NCI-H187 (cell line): ENCODE data around the gene ELP4.

Experiments used
- DNase-seq, 2 experiments: peaks; one replicate each; lab custom pipeline; 2025; lab: John Stamatoyannopoulos, UW

The ELP4 gene

DNA sequence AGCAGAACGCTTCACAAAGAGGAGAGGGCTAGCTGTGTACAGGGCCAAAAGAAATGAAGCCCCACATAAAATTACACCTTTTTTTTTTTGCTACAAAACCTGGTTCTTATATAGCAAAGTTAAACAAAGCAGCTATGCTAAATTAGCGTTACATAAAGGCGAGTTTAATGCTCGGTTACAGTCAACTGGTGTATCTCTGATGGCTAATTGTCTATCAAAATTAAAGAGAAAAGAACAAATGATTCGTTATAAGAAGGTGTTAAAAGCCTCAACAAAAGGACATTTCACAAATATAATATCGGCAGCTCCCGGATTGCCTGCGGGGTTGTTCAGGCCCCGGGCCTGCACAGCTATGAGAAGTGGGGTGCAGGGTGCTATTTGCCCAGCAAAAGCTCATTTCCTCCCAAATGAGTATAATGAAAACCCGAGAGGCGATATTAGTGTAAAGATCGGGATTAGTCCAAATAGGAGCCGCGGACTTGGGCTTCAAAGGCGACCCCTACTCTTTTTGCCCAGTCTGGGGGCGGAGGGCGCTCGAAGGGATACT is 314.8 kb downstream of the ELP4 start:
- DNase-seq, result no peak

DNA sequence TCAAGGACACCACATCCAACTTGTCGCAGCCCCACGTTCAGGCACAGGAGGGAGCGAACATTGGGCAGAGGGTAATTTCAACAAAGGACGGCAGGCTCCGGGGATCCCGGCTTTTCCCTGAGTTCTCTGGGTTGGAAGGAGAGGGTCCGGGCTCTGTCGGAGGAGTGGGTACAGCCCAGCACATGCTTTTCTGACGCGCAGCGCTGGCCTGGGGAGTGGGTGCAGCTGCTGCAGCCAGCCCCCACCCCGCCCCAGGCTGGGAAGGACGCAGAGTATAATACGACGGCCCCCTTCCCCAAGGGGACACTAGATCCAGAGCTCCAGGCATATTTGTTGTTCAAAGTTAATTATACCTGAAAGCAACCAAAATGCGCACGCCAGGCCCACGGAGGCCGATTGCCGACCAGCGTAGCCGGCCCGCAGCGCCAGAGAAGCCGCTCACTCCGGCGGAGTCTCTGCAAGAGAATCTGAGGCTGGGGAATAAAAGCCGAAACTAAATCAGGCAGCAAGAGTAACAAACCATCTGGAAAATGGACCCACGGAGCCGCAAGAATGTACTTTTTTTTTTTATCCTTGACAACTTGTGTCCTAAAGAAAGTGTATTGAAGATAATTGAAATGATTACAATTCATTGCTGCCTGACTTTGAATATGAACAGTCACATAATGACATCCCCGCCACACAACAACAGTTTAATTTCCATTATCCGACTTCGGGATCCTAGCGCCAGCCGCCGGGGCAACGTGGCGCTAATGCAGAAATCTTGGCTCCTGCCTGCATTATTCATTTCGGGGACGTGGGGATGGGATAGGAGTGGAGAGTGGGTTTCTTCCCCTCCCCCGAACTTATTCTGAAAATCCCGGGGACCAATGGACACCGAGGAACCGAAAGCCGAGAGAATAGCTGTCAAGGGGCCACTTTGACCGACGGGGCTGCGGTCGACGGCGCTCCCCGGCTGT is 315.6 kb downstream of the ELP4 start:
- no peak for DNase-seq

DNA sequence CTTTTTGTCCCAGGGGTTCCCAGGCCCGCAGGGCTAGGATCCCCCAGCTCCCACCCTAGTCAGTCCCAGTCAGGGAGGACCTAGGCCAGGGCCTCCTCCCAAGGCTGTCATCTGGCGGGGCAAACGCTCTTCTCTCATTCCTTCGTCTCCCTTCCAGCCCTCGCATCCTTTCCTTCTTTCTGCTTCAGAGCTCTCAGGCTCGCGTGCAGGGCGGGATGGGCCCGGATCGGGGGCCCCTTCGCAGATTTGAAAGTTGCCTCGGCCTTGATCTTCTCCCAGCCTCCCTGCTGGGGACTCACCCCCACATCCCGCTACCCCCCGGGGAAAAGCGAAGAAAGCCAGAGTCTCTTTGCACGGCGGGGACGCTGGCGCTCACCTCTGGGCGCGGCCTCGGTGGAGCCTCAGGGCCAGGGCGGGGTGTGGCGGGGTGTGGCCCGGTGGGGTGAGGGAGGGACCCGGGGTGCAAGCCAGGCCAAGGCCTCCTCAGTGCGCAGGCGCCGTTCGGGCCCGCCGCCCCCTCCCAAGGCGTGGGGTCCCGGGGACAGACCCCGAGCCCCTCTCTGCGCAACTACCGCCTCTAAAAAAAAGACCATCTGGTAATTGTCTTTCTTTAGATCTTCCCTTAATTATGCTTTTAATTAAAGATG is 316.4 kb downstream of the ELP4 start:
- DNase-seq, result no peak

DNA sequence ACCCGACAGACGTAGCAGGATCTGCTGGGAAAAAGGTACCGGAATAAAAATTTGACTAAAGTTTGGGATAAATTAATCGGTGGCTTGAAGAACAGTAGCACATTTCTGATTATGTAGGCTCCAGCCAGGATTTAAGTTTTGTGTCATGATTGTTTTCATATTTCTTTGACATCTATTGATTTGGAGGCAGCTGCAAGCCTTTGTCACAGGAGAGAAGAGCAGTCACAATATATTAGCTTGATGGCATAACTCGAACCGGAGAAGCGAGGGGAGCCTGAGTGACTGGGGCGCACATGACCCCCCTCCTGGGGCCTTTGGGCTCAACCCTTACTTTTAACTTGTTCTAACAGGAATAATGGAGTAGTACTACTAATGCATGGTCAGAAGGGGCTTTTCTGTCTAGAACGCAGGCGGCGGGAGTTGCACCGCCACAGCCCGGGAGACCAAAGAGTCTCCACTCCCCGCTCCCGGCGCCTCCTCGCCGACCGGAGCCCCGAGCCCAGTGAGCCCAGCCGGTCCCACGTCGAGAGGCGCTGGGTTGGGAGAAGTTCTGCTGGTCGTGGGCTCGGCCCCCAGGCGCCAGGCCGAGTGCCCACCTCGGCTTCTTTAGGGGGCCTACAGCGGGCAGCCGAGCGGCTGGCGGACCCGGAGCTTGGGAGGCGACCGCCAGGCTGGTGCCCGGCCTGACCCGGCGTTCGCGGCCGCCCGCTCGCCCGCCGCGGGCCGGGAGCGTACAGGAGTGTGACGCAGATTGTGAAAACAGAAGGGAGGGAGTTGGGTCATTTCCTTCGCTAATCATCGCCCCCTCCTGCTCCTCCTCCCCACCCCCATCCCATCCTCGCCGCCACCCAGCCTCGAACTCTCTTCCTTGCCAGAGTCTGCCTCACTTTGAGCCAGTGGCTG is 317.2 kb downstream of the ELP4 start:
- DNase-seq, result no peak

DNA sequence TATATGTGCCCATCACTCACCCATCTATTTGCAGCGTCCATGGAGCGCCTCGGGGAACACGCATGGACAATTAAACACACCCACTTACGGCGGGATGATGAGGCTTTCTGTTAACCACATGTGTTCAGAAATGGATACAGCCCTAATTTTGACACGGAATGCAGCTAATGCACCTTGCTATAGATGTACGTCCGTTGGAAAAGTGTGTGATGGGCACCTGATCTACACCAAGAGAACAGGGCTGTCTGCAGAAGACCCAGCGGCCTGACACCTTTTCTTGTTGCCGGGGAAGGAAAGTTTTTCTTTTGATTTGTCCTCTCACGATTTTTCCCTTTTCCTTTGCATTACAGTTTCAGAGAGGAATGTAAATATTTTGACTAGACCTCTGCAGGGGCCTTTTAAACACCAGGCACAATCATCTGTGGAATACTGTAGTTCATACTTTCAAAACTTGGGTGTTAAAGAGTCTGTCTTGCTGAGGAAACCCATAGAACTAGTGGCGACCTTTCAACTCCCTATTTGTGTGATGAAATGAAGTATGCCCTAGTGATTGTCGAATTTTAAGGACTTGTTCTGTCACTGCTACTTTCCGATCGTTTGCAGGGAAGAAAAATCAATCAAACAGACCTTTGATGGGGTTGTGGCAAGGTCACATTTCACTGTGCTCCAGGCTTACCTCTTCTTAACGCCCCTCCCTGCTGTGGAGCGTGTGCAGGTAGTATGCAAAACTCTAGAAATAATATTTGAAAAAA is 318.1 kb downstream of the ELP4 start:
- DNase-seq, result no peak

DNA sequence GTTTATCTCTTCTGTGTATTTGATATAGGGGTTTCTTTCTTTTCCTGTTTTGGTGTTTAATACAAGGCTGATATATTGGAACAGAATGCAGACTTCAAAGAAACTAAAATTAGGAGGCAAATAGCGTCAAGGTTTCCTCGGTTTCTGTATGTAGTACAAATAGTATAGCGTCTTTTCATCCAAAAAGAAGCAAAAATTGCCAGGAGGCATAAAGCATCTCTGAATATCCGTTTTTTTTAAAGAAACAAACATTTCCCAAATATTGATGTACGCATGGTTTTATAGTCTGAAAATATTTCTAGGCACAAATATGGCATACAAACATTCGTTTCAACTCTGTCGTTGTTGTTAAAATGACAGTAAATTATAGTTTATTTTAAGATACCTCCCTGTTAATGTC is 318.6 kb downstream of the ELP4 start:
- DNase-seq, result no peak

DNA sequence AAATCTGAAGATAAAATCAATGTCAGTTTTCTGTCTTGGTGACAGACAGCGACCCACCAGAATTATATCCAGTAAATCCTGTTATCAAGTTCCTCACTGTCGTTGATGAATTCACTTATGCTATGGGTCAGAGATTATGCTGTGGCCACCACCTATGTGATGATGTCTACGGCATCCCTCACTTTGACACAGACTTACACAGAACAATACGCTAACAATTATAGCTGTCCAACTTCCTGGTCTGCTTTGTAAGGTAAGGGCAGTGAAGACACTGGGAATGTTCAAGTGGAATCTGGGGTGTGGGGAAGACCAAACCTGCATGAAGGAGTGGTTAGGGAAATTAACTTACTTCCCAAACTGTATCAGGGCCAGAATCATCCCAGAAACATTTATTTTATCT is 320.8 kb downstream of the ELP4 start:
- no peak for DNase-seq

DNA sequence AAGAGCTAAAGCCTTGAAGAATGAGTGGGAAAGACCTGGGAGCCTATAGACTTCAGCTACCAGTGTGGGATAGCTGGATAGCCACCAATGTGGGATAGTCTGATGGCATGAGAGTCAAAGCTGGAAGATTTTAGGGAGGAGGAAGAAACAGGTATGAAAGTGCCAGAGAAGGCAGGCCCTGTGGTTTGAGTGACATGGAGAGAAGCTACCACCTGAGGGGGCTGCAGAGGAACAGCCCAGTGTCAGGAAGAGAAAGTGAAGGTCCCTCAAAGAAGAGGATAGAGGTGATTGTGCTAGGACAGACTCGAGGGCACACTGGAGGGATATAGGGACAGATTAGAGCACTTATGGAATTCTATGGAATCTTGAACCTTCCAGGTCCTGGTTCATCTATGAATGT is 324.7 kb downstream of the ELP4 start:
- no peak for DNase-seq
